PC-3 (cell line): ENCODE data around the gene YAF2. TPM values are rescaled to one million over a fixed set of nuclear protein-coding genes. Genes with fewer than 3 reads are reported as not detected.

Experiments used
- ATAC-seq: fragments of 200-7000 bp; cut with Tn5 transposase; 2 replicates; pipeline ENCODE4 v1.9.1; 2020; ENCODE audit warnings: mild to moderate bottlenecking, moderate library complexity
- BruUV-seq: library from RNA; stranded (reverse); fragments of 400-500 nt; replicated peaks from 2 replicates; lab custom pipeline; 2021; lab: Mats Ljungman, UMichigan
- CTCF ChIA-PET: fragments of 300-600 bp; sonication (Branson Sonifier 250); formaldehyde crosslinking; loops from one replicate; lab custom pipeline; 2022; ENCODE audit warnings: antibody characterized with exemption; lab: Charles Lee
- POLR2A ChIA-PET: fragments of 300-600 bp; sonication (Branson Sonifier 250); formaldehyde crosslinking; loops from one replicate; lab custom pipeline; 2022; ENCODE audit warnings: antibody characterized with exemption; ENCODE audit not compliant: unreplicated experiment; lab: Charles Lee
- DNase-seq: peaks from one replicate; pipeline ENCODE4 v3.0.0-alpha.2; 2015
- H2AFZ ChIP-seq: fragments of 300-600 bp; sonication (generic); 2 replicates; pipeline ENCODE4 v1.6.0; 2016; ENCODE audit warnings: antibody characterized with exemption, low read length
- H3F3A ChIP-seq: fragments of 300-600 bp; sonication (generic); one replicate; pipeline ENCODE4 v1.6.0; 2017; ENCODE audit warnings: antibody characterized with exemption, low read length, control low read depth, mild to moderate bottlenecking; ENCODE audit not compliant: unreplicated experiment
- H3K27ac ChIP-seq: fragments of 300-600 bp; sonication (generic); 2 replicates; pipeline ENCODE4 v1.5.1; 2016; ENCODE audit warnings: mild to moderate bottlenecking, low read length
- H3K27me3 ChIP-seq: fragments of 300-600 bp; sonication (generic); 2 replicates; pipeline ENCODE4 v1.6.1; 2016; ENCODE audit warnings: low read length, mixed read lengths
- H3K36me3 ChIP-seq: fragments of 300-600 bp; sonication (generic); 2 replicates; pipeline ENCODE4 v1.6.1; 2016; ENCODE audit warnings: low read depth, mixed run types, low read length, mixed read lengths
- H3K4me1 ChIP-seq: fragments of 300-600 bp; sonication (generic); 2 replicates; pipeline ENCODE4 v1.5.1; 2016; ENCODE audit warnings: low read length; ENCODE audit not compliant: insufficient read depth
- H3K4me2 ChIP-seq: fragments of 300-600 bp; sonication (generic); 2 replicates; pipeline ENCODE4 v1.6.0; 2016; ENCODE audit warnings: low read length
- H3K4me3 ChIP-seq: fragments of 300-600 bp; sonication (generic); 2 replicates; pipeline ENCODE4 v1.5.1; 2016; ENCODE audit warnings: mild to moderate bottlenecking, low read length, mixed read lengths
- H3K79me2 ChIP-seq: fragments of 300-600 bp; sonication (generic); 2 replicates; pipeline ENCODE4 v1.6.1; 2017; ENCODE audit warnings: low read length, mixed read lengths
- H3K9ac ChIP-seq: fragments of 300-600 bp; sonication (generic); 2 replicates; pipeline ENCODE4 v1.6.0; 2016; ENCODE audit warnings: mild to moderate bottlenecking, low read length
- H3K9me2 ChIP-seq: fragments of 300-600 bp; sonication (generic); replicated peaks from 2 replicates; pipeline ENCODE4 v1.6.1; 2016; ENCODE audit warnings: mixed run types, low read length, mixed read lengths
- H3K9me3 ChIP-seq: fragments of 300-600 bp; sonication (generic); 2 replicates; pipeline ENCODE4 v1.6.1; 2016; ENCODE audit warnings: low read length, mixed read lengths
- H4K20me1 ChIP-seq: fragments of 300-600 bp; sonication (generic); 2 replicates; pipeline ENCODE4 v1.6.1; 2016; ENCODE audit warnings: low read length, mixed read lengths
- CTCF ChIP-seq: fragments of 300-600 bp; sonication (generic); conservative IDR thresholded peaks from 2 replicates; pipeline ENCODE4 v1.5.1; 2017; ENCODE audit warnings: antibody characterized with exemption, low read depth, mild to moderate bottlenecking, low read length
- EZH2 ChIP-seq: fragments of 300-600 bp; sonication (generic); IDR thresholded peaks from one replicate; pipeline ENCODE4 v1.6.1; 2017; ENCODE audit warnings: antibody characterized with exemption, mild to moderate bottlenecking, low read length; ENCODE audit not compliant: unreplicated experiment
- EZH2phosphoT487 ChIP-seq: fragments of 300-600 bp; sonication (generic); IDR thresholded peaks from 2 replicates; pipeline ENCODE4 v1.6.1; 2018; ENCODE audit warnings: mild to moderate bottlenecking, antibody characterized with exemption, low read length, borderline replicate concordance
- intact Hi-C: fragments of 100-400 bp; cut with micrococcal nuclease; formaldehyde crosslinking; loops from 2 replicates; pipeline ENCODE4 v1.9.0; 2023
- total RNA-seq: library from RNA; depleted of rRNA; stranded (reverse); fragments of >200 nt; gene quantifications from 2 replicates; pipeline ENCODE4 v1.2.3, GENCODE V29; 2014

YAF2 gene
- total RNA-seq, 1 experiment from 2014 or later, result 6.8 TPM

DNA sequence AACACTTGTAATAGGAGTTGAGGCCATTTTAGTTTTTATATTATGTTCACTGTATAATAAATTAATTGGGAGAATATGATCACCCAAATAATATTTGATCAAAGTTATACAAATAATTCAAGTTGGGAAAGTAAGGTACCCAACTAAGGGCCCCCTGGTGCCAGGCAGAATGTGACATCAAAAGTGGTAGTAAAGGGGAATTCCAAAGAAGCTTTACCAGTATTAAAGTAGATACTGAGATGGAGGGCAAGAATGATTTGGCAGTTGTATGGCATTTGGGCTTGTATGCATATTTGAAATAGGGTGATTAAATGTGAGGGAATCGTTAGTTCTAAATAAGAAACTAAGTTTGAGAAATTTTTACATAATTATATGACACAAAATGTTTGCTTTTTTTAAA lies 111.1 kb downstream of the YAF2 start:
- no peaks in the 10 kb centered on the region for H3F3A ChIP-seq
- no peaks in the 10 kb centered on the region for H3K36me3 ChIP-seq
- no peaks in the 10 kb centered on the region for H3K9me2 ChIP-seq
- no peak overlapping the region for H2AFZ ChIP-seq
- no peaks in the 10 kb centered on the region for H3K27me3 ChIP-seq
- H3K9me3 ChIP-seq, result no peaks in the 10 kb centered on the region
- no peak overlapping the region for H3K4me3 ChIP-seq
- H3K4me1 ChIP-seq, result peaks cover 20% of the 10 kb centered on the region
- DNase-seq (no peak), ATAC-seq (no peak)
- peaks cover 4% of the 10 kb centered on the region for H4K20me1 ChIP-seq
- TF ChIP-seq EZH2 (no peak), CTCF (no peak), EZH2phosphoT487 (no peak)
- H3K27ac ChIP-seq, result no peak overlapping the region
- H3K9ac ChIP-seq, result no peak overlapping the region
- POLR2A ChIA-PET, result no interaction called here
- no TSS peak for BruUV-seq
- H3K4me2 ChIP-seq, result no peak overlapping the region
- CTCF ChIA-PET, result no interaction called here
- intact Hi-C loops, result loop anchor here (1.0 to 5.0 kb wide), 2 partner anchors 1155 to 1210 kb away; no protein-coding TSS in a partner anchor
- peaks cover 52% of the 10 kb centered on the region for H3K79me2 ChIP-seq

DNA sequence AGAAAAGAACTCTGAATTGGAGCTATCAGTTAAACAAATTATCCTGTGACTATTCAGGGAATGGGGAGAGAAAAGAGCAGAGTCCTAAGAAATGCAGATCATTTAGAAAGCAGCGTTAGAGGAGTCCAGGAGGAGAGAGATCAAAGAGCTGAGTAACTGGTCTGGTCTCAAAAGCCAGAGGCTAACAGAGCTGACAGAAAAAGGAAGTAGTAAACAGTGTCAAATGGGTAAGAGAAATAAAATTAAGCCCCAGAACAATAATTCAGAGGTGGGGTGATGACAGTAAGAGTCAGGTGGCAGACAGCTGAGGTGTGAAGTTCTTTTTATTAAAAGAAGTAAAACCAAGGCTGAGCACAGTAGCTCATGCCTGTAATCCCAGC lies 112.7 kb downstream of the YAF2 start:
- Histone ChIP-seq H3K4me1 (peaks cover 8% of the 10 kb centered on the region), H3K9me3 (no peaks in the 10 kb centered on the region), H3K27ac (no peak overlapping the region), H3K27me3 (no peaks in the 10 kb centered on the region), H3K4me3 (no peak overlapping the region), H2AFZ (no peak overlapping the region), H3K36me3 (no peaks in the 10 kb centered on the region), H3K9me2 (no peaks in the 10 kb centered on the region), H3K4me2 (no peak overlapping the region), H4K20me1 (no peaks in the 10 kb centered on the region; the same call in 1 of the 2 replicates), H3K79me2 (peaks cover 54% of the 10 kb centered on the region), H3F3A (no peaks in the 10 kb centered on the region), H3K9ac (no peak overlapping the region)
- intact Hi-C loops, result loop anchor here (5.0 kb wide), 1 partner anchor 1157 kb away; no protein-coding TSS in a partner anchor
- TF ChIP-seq EZH2phosphoT487 (no peak), EZH2 (no peak), CTCF (no peak)
- DNase-seq (no peak), ATAC-seq (no peak)
- ChIA-PET POLR2A (no interaction called here), CTCF (no interaction called here)
- BruUV-seq, result no TSS peak

DNA sequence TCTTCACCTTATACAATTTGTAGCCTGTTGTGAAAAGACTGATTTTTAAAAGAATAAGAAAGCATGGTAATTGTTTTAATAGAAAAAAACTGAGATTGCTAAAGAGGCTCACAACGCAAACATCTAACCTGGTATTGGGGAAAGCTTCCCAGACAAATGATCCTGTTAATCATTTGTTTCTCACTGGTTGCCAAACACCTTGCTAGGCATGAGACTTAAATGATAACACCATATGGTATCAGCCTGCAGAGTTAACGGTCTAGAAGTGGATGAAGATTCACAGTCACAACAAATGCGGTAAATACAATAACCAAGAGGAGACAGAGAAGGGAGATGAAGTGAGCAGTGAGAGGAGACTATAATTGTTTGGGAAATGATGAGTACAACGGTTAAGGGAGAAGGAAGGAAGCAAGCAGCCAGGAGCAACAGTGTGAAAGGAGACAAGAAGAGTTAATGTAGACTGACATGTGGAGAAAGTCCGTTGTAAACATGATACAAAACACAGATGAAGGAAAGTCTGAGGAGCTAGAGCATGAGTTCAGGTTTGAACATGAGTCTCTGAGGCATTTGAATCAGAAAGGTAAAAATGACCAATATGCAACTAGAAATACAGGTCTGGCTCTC lies 113.2 kb downstream of the YAF2 start:
- no peaks in the 10 kb centered on the region for H3K27me3 ChIP-seq
- no TSS peak for BruUV-seq
- intact Hi-C loops, result loop anchor here (5.0 kb wide), 1 partner anchor 1157 kb away; no protein-coding TSS in a partner anchor
- no peak overlapping the region for H3K27ac ChIP-seq
- no peaks in the 10 kb centered on the region for H3F3A ChIP-seq
- H3K4me1 ChIP-seq, result peaks cover 3% of the 10 kb centered on the region
- TF ChIP-seq EZH2phosphoT487 (no peak), EZH2 (no peak), CTCF (no peak)
- no peaks in the 10 kb centered on the region for H3K9me2 ChIP-seq
- peaks cover 49% of the 10 kb centered on the region for H3K79me2 ChIP-seq
- no peak overlapping the region for H2AFZ ChIP-seq
- H4K20me1 ChIP-seq, result no peaks in the 10 kb centered on the region; the same call in 1 of the 2 replicates
- H3K9ac ChIP-seq, result no peak overlapping the region
- ATAC-seq, result no peak
- H3K4me3 ChIP-seq, result no peak overlapping the region
- no peak overlapping the region for H3K4me2 ChIP-seq
- DNase-seq, result no peak
- CTCF ChIA-PET, result no interaction called here
- H3K9me3 ChIP-seq, result no peaks in the 10 kb centered on the region
- POLR2A ChIA-PET, result no interaction called here
- no peaks in the 10 kb centered on the region for H3K36me3 ChIP-seq
